GM12872 (cell line): ENCODE measurements around the gene AFDN.

Source experiments
- CTCF ChIP-seq: IDR thresholded peaks from 3 replicates; pipeline ENCODE4 v1.5.1; 2011; ENCODE audit warnings: low read depth, mild to moderate bottlenecking, low read length, moderate library complexity; ENCODE audit not compliant: insufficient read depth

Gene AFDN

DNA sequence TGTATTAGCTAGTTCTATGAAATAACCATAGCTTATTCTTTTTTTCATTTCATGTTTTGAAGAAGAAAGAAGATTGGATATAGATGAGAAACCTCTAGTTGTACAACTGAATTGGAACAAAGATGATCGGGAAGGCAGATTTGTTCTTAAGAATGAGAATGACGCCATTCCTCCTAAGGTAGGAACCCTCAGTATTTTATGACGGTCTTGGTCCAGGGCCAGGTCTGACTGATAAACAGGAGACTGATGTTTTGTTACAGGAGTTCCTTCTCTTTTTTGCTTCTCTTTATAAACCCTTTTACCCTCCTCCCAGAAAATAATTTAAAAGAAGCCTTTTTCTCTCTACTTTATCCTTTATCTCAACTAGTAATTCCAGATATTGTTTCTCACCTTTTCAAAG lies 43.6 kb downstream of the AFDN start:
- no peak for TF ChIP-seq CTCF

DNA sequence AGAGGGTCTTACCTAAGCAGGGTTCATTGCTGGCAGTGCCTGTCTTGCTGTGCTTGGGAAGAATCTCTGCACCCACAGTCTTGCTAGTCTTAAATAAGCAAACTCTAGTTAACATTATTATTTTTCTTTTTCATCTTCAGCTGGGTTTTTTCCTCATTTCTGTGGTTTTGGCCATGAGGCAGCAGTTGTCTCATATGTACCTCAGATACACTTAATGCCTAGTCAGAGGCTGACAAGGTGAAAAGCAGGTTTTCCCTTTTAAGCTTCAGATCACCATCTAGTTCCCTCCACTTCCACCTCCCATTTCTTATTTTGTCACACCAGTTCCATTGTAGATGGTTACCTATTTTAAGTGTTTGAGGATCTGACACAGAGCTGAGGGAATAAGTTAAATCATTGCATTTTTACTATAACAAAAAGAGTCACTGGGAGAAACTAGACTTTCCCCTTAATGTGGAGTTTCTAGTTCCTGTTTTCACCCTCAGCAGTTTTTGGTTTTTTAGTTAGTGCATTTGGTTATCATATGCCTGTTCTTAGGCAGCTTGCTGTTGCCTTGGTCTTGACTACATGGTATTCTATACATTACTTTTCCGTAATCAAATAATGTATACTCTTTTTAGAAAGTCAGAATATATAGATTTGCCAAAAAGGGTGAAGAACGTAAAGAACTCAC lies 46.0 kb downstream of the AFDN start:
- no peak for TF ChIP-seq CTCF

- TF ChIP-seq CTCF: no peak
These were observed 51.5 kb downstream of the AFDN start for GRCh38 chr6:167877994-167878779.

DNA sequence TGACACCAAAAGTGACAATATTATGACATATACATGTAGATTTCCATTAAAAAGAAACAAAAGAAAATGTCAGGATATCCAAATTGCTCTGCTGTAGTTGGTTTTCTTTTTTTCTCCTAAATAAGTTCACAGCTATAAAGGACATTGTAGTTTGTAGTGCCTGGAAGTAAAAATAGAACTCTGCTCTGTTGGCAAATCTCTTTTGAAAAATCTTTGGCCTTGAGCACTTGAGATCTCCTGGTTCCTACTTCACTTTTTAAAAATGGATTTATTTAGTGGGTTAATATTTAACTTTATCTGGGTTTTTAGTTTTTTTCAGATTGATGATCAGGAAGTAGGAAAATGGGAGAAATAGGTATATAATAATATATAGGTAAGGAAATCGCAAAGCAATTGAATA lies 52.9 kb downstream of the AFDN start:
- TF ChIP-seq CTCF: no peak

GRCh38 chr6:167881327-167881726 lies 54.6 kb downstream of the AFDN start:
- no peak for TF ChIP-seq CTCF

DNA sequence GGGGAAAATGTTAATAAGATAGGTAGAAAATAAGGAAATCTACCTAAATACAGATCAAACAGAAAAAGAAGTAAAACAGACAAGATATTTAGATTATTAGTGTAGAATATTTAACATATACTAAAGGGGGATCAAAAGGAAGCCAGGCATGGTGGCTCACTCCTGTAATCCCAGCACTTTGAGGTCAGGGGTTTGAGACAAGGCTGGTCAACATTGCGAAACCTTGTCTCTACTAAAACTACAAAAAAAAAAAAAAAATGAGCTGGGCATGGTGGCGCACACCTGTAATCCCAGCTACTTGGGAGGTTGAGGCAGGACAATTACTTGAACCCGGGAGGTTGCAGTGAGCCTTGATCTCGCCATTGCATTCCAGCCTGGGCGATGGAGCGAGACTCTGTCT lies 55.5 kb downstream of the AFDN start:
- TF ChIP-seq CTCF: no peak

- TF ChIP-seq CTCF: no peak
These were observed 61.4 kb downstream of the AFDN start for GRCh38 chr6:167888098-167888497.
